NCI-H1048 (cell line): ENCODE measurements around the gene OPTC.
"Not testable (repeated sequence)": the region's sequence is repeated elsewhere in the genome, so short reads cannot be mapped to it uniquely, and the experiment has no call there.

Source experiments
- DNase-seq: peaks from one replicate; lab custom pipeline; 2025; lab: John Stamatoyannopoulos, UW

OPTC gene

GRCh38 chr1:203517426-203518110, 23.6 kb downstream of the OPTC start:
- DNase-seq = no peak

GRCh38 chr1:203518139-203518538, 24.2 kb downstream of the OPTC start:
- DNase-seq = not testable (repeated sequence)

GRCh38 chr1:203518541-203518940, 24.6 kb downstream of the OPTC start:
- no peak for DNase-seq

GRCh38 chr1:203519053-203519840, 25.3 kb downstream of the OPTC start:
- no peak for DNase-seq

GRCh38 chr1:203519896-203520295, 25.9 kb downstream of the OPTC start:
- no peak for DNase-seq

GRCh38 chr1:203520315-203520714, 26.4 kb downstream of the OPTC start:
- no peak for DNase-seq

GRCh38 chr1:203521074-203521794, 27.3 kb downstream of the OPTC start:
- DNase-seq = no peak

- DNase-seq = no peak
Measured at GRCh38 chr1:203521812-203522211, 27.9 kb downstream of the OPTC start.

GRCh38 chr1:203522237-203522636, 28.3 kb downstream of the OPTC start:
- no peak for DNase-seq

- DNase-seq = no peak
Measured at GRCh38 chr1:203523667-203524066, 29.7 kb downstream of the OPTC start.

- DNase-seq = no peak
Measured at GRCh38 chr1:203524152-203524551, 30.2 kb downstream of the OPTC start.

GRCh38 chr1:203524824-203525223, 30.9 kb downstream of the OPTC start:
- DNase-seq = no peak

GRCh38 chr1:203525685-203526084, 31.7 kb downstream of the OPTC start:
- DNase-seq = no peak

GRCh38 chr1:203526130-203526529, 32.2 kb downstream of the OPTC start:
- DNase-seq = no peak

- no peak for DNase-seq
Measured at GRCh38 chr1:203526572-203526971, 32.6 kb downstream of the OPTC start.

- no peak for DNase-seq
Measured at GRCh38 chr1:203527013-203527412, 33.1 kb downstream of the OPTC start.

GRCh38 chr1:203528063-203528462, 34.1 kb downstream of the OPTC start:
- no peak for DNase-seq

GRCh38 chr1:203528976-203529835, 35.3 kb downstream of the OPTC start:
- DNase-seq = no peak

- no peak for DNase-seq
Measured at GRCh38 chr1:203531063-203531462, 37.1 kb downstream of the OPTC start.

- no peak for DNase-seq
Measured at GRCh38 chr1:203534012-203534411, 40.1 kb downstream of the OPTC start.

GRCh38 chr1:203534526-203534925, 40.6 kb downstream of the OPTC start:
- no peak for DNase-seq

- DNase-seq = no peak
Measured at GRCh38 chr1:203536575-203536974, 42.6 kb downstream of the OPTC start.
